Right lobe of liver (tissue), 6 donors: ENCODE measurements around the gene DCAKD. TPM values are rescaled to one million over a fixed set of nuclear protein-coding genes. Genes with fewer than 3 reads are reported as not detected.

ENCODE experiments used
- ATAC-seq, 4 donors: fragments of 200-7000 bp; cut with Tn5 transposase; one replicate each; pipeline ENCODE4 v1.9.1; 2020; ENCODE audit warnings: mild to moderate bottlenecking in 4 of 4, moderate library complexity in 4 of 4
- DNase-seq, 3 donors: peaks; one replicate each; pipeline ENCODE4 v3.0.0-alpha.2; 2020
- H3K27ac ChIP-seq, 3 donors: fragments of 200-600 bp; one replicate each; pipeline ENCODE4 v1.8.0; 2022
- H3K27me3 ChIP-seq, 2 donors: fragments of 200-600 bp; one replicate each; pipeline ENCODE4 v1.8.0; 2022
- H3K36me3 ChIP-seq, 4 donors: fragments of 200-600 bp; sonication (generic) in 1 of 4; one replicate each; pipeline versions ENCODE4 v1.5.1 to v1.8.0; 2017 to 2022; ENCODE audit warnings: control low read depth in 1 of 4
- H3K4me1 ChIP-seq, 4 donors: fragments of 200-600 bp; sonication (generic) in 1 of 4; one replicate each; pipeline versions ENCODE4 v1.5.1 to v1.8.0; 2017 to 2022; ENCODE audit warnings: control low read depth in 1 of 4
- H3K4me3 ChIP-seq, 3 donors: fragments of 200-600 bp; one replicate each; pipeline ENCODE4 v1.8.0; 2022
- H3K9me3 ChIP-seq, 4 donors: fragments of 200-600 bp; sonication (generic) in 1 of 4; one replicate each; pipeline versions ENCODE4 v1.5.1 to v1.8.0; 2017 to 2022; ENCODE audit warnings: control low read depth in 1 of 4
- POLR2A ChIP-seq: fragments of 450-650 bp; IDR thresholded peaks from one replicate; pipeline ENCODE4 v1.6.1; 2017; ENCODE audit warnings: antibody characterized with exemption, mild to moderate bottlenecking
- WGBS: methylation state at CpG from one replicate; pipeline ENCODE4 v1.1.6; 2018; ENCODE audit warnings: low coverage, low lambda C conversion rate; ENCODE audit not compliant: insufficient coverage; ENCODE audit errors: missing lambda C conversion rate; 5-methylcytosine and 5-hydroxymethylcytosine counted together
- intact Hi-C, 2 donors: fragments of 100-400 bp; cut with DNase I; formaldehyde crosslinking; loops; one replicate each; pipeline versions ENCODE4 v1.11.2 to v1.14.1; 2022
- total RNA-seq, 6 experiments: library from RNA; depleted of rRNA in 2 of 6; stranded (reverse); fragments of >200 nt in 2 of 6; fragmentation: NEBNext Ultra II Directional in 3 of 6; extraction: Animal tissue kit (Norgen Biotek cat#: 25700) in 3 of 6; gene quantifications; one replicate each; pipeline versions ENCODE4 v1.1.0 to v1.2.4, GENCODE V29; 2016 to 2023
- TF ChIP-seq, protein P1 (sequence below), 4 donors: fragments of 200-600 bp in 3 of 4; fragments of 450-650 bp in 1 of 4; IDR thresholded peaks; one replicate each; pipeline versions ENCODE4 v1.5.1 to v1.8.0; 2016 to 2022; ENCODE audit warnings: antibody characterized with exemption in 4 of 4, mild to moderate bottlenecking in 2 of 4
- donor health status: DM: no; HTN: yes; CAD: no.
- donor health status: DM: no; HTN: no; CAD: no.
- donor health status: DM: no; HTN: no; CAD: no.
- donor health status: DM: no; HTN: yes; CAD: no.
- donor health status: DM: no; HTN: yes; CAD: no.

DCAKD gene
- total RNA-seq, 6 experiments from 2014 or later: 13.2 to 20.6 (median 16.6) TPM

GRCh38 chr17:45001310-45001709 is 50.1 kb downstream of the DCAKD start:
- H3K4me3 ChIP-seq: no peak overlapping the region
- DNase-seq: no peak
- no peaks in the 10 kb centered on the region for H3K27me3 ChIP-seq
- 23% methylated on average over 2 of the region's 3 CpGs for WGBS
- TF ChIP-seq, protein P1, sequence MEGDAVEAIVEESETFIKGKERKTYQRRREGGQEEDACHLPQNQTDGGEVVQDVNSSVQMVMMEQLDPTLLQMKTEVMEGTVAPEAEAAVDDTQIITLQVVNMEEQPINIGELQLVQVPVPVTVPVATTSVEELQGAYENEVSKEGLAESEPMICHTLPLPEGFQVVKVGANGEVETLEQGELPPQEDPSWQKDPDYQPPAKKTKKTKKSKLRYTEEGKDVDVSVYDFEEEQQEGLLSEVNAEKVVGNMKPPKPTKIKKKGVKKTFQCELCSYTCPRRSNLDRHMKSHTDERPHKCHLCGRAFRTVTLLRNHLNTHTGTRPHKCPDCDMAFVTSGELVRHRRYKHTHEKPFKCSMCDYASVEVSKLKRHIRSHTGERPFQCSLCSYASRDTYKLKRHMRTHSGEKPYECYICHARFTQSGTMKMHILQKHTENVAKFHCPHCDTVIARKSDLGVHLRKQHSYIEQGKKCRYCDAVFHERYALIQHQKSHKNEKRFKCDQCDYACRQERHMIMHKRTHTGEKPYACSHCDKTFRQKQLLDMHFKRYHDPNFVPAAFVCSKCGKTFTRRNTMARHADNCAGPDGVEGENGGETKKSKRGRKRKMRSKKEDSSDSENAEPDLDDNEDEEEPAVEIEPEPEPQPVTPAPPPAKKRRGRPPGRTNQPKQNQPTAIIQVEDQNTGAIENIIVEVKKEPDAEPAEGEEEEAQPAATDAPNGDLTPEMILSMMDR (IDR thresholded peaks at IDR 0.05): no peak
- TF ChIP-seq POLR2A: no peak
- no peak overlapping the region for H3K27ac ChIP-seq
- intact Hi-C loops: no loop called here
- no peaks in the 10 kb centered on the region for H3K9me3 ChIP-seq
- no peaks in the 10 kb centered on the region for H3K36me3 ChIP-seq
- ATAC-seq: peak; percentile 25 to 91 (median 41)
- peaks cover 0 to 11% (median 0%) of the 10 kb centered on the region in 4 donors for H3K4me1 ChIP-seq

DNA sequence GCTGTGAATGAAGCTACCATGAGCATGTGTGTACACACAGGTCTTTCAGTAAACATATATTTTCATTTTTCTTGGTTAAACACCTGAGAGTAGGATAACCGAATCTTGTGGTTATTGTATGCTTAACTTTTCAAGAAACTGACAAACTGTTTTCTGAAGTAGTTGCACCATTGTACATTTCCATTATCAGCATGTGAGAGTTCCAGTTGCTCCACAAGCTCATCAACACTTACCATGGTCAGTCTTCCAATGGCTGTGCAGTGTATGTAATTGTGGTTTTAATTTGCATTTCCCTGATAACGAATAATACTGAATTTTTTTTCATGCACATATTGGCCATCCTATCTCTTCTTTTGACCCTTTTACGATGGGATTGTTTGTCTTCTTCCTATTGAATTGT is 52.0 kb downstream of the DCAKD start:
- intact Hi-C loops: no loop called here
- ATAC-seq: no peak
- DNase-seq: no peak
- Histone ChIP-seq H3K9me3 (no peaks in the 10 kb centered on the region), H3K4me1 (peaks cover 0 to 11% (median 0%) of the 10 kb centered on the region in 4 donors), H3K4me3 (no peak overlapping the region), H3K27ac (no peak overlapping the region), H3K36me3 (no peaks in the 10 kb centered on the region), H3K27me3 (no peaks in the 10 kb centered on the region)
- TF ChIP-seq, protein P1 (IDR thresholded peaks at IDR 0.05): no peak
- WGBS: 98% methylated on average over 3 of the region's 3 CpGs

DNA sequence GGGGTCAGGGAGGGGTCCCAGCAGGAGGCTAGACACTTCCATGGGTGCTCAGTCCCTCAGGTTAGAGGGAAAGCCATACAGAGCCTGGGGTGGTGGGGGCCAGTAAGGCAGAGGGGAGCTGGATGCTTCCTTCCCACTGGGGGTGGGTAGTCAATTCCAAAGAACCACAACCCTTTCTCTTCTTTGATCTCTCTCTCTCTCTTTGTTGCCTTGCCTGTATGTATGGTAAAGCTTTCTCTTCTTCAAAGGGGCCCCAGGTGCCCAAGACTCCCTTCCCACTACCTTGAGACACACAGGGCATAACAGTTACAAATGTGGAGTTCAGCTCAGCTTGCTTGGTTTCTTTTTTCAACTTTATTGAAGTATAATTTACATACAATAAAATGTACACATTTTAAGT is 52.8 kb downstream of the DCAKD start:
- no peaks in the 10 kb centered on the region for H3K27me3 ChIP-seq
- H3K4me1 ChIP-seq: peaks cover 0 to 11% (median 0%) of the 10 kb centered on the region in 4 donors
- TF ChIP-seq POLR2A: no peak
- TF ChIP-seq, protein P1 (IDR thresholded peaks at IDR 0.05): no peak
- H3K27ac ChIP-seq: no peak overlapping the region
- ATAC-seq: no peak
- DNase-seq: no peak
- H3K9me3 ChIP-seq: no peaks in the 10 kb centered on the region
- no peak overlapping the region for H3K4me3 ChIP-seq
- no peaks in the 10 kb centered on the region for H3K36me3 ChIP-seq
- intact Hi-C loops: no loop called here

DNA sequence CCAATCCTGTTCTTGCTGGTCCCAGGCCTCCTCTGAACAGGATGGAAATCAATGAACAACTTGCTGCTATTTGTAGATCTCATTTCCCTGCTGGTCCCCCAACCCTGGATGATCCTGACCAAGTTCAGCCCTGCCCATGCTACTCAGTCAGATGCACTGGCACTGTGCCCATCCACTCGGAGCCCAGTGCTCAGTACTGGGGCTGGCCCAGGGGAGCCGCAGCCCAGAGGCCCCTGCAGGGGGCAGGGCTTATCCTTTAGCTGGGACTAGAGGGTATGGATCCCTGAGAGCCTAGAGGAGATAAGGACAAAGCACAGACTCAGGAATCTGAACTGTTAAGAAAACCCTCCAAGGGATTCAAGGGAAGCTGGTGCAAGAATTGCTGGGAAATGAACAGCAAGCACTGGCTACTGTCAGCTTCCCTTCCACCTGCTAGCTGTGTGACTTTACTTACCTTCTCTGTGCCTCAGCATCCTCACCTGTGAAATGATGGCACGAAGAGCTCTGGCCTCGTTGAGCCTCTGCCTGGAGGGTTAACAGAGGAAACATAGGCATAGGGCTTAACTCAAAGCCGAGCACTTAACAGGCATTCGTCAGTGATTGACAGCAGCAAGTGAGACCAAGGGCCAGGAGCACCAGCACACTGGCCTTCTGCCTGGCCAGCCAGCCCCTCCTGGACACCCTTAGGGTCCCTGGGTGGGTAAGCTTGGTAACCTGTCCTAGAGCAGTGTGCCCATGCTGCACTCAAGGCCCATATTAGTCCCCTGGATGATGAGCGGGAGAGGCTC is 53.5 kb downstream of the DCAKD start:
- H3K4me3 ChIP-seq: no peak overlapping the region
- H3K36me3 ChIP-seq: no peaks in the 10 kb centered on the region
- intact Hi-C loops: no loop called here
- peaks cover 0 to 11% (median 0%) of the 10 kb centered on the region in 4 donors for H3K4me1 ChIP-seq
- ATAC-seq (no peak), DNase-seq (no peak)
- H3K9me3 ChIP-seq: no peaks in the 10 kb centered on the region
- 52% methylated on average over 4 of the region's 7 CpGs for WGBS
- H3K27ac ChIP-seq: no peak overlapping the region
- H3K27me3 ChIP-seq: no peaks in the 10 kb centered on the region
- TF ChIP-seq, protein P1 (IDR thresholded peaks at IDR 0.05): no peak
- TF ChIP-seq POLR2A: no peak
